ENCODE data around the gene CDH23. TPM values are rescaled to one million over a fixed set of nuclear protein-coding genes. Genes with fewer than 3 reads are reported as not detected.

The CDH23 gene
- total RNA-seq, 2 experiments from 2014 or later = 4.6 to 5.2 TPM

DNA sequence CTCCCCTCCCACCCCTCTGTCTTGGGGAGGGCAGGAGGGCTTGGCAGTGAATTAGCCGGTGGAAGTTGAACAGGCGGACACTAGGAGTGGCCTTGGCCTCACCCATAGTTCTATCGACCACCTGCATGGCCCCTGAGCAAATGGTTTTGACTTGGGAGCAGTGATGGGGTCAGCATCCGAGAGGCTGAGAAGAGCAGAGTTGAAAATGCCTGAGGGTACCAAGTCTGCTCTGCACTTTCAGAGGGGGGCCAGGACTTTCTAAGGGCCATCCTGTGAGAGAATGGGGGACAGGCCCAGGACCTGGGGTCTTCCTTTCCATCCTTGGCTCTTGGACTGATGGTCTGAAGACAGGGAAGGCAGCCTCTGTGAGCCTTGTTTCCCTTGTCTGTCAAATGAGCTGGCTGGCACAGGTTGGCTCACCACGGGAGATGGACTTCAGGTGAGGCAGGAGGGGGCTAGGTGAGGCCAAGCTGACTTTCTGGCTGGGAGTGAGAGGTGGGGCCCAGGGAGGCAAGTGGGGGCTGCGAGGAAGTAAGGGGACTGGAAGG, 29.4 kb downstream of the CDH23 start:
- H3K27ac Mint-ChIP-seq = no peak overlapping the region
- intact Hi-C loops (cut with DNase I, micrococcal nuclease) = no loop called here
- no peaks in the 10 kb centered on the region for H3K4me1 ChIP-seq (ENCODE audit: insufficient read depth, low read length)
- DNase-seq (peak in 1 of 14 experiments; percentile 8), ATAC-seq (ENCODE audit: poor library complexity) (no peak)
- H3K36me3 ChIP-seq (ENCODE audit: insufficient read depth, low read length) = no peaks in the 10 kb centered on the region
- no peaks in the 10 kb centered on the region for H3K4me1 Mint-ChIP-seq (ENCODE audit: low read depth)
- H3K27me3 Mint-ChIP-seq = peaks cover 30% of the 10 kb centered on the region
- TF ChIP-seq CTCF (IDR thresholded peaks at IDR 0.05) = no peak
- H3K4me3 Mint-ChIP-seq = no peak overlapping the region
- H3K4me3 ChIP-seq (ENCODE audit: low read length) = no peak overlapping the region
- CTCF ChIA-PET = no interaction called here
- no peaks in the 10 kb centered on the region for H3K9me3 Mint-ChIP-seq
- H3K27ac ChIP-seq (ENCODE audit: low read depth in 1 of 2, low read length in 2 of 2) = no peak overlapping the region
- POLR2A ChIA-PET = no interaction called here
- H3K9me3 ChIP-seq (ENCODE audit: control insufficient read depth in 1 of 2, insufficient read depth in 1 of 2, low read length in 2 of 2) = peaks cover 0 to under 1% of the 10 kb centered on the region in 2 experiments
- peaks cover under 1 to 2% of the 10 kb centered on the region in 2 experiments for H3K27me3 ChIP-seq (ENCODE audit: control insufficient read depth in 1 of 2, insufficient read depth in 2 of 2, low read length in 2 of 2)
- H3K36me3 Mint-ChIP-seq (ENCODE audit: low read depth) = no peaks in the 10 kb centered on the region

- no peak for TF ChIP-seq CTCF (IDR thresholded peaks at IDR 0.05)
- H3K27me3 ChIP-seq (ENCODE audit: control insufficient read depth in 1 of 2, insufficient read depth in 2 of 2, low read length in 2 of 2) = peaks cover 0 to 2% of the 10 kb centered on the region in 2 experiments
- no peak overlapping the region for H3K27ac ChIP-seq (ENCODE audit: low read depth in 1 of 2, low read length in 2 of 2)
- no peak for DNase-seq
- CTCF ChIA-PET = no interaction called here
- no peak overlapping the region for H3K27ac Mint-ChIP-seq
- ATAC-seq (ENCODE audit: poor library complexity) = no peak
- POLR2A ChIA-PET = no interaction called here
- H3K27me3 Mint-ChIP-seq = peaks cover 33% of the 10 kb centered on the region
- no peaks in the 10 kb centered on the region for H3K4me1 Mint-ChIP-seq (ENCODE audit: low read depth)
- H3K36me3 ChIP-seq (ENCODE audit: insufficient read depth, low read length) = no peaks in the 10 kb centered on the region
- no peak overlapping the region for H3K4me3 ChIP-seq (ENCODE audit: low read length)
- no peak overlapping the region for H3K4me3 Mint-ChIP-seq
- H3K9me3 ChIP-seq (ENCODE audit: control insufficient read depth in 1 of 2, insufficient read depth in 1 of 2, low read length in 2 of 2) = no peaks in the 10 kb centered on the region
- H3K9me3 Mint-ChIP-seq = no peaks in the 10 kb centered on the region
- intact Hi-C loops (cut with DNase I, micrococcal nuclease) = no loop called here
- no peaks in the 10 kb centered on the region for H3K4me1 ChIP-seq (ENCODE audit: insufficient read depth, low read length)
- no peaks in the 10 kb centered on the region for H3K36me3 Mint-ChIP-seq (ENCODE audit: low read depth)
Measured at GRCh38 chr10:71427246-71427645, 30.5 kb downstream of the CDH23 start.

DNA sequence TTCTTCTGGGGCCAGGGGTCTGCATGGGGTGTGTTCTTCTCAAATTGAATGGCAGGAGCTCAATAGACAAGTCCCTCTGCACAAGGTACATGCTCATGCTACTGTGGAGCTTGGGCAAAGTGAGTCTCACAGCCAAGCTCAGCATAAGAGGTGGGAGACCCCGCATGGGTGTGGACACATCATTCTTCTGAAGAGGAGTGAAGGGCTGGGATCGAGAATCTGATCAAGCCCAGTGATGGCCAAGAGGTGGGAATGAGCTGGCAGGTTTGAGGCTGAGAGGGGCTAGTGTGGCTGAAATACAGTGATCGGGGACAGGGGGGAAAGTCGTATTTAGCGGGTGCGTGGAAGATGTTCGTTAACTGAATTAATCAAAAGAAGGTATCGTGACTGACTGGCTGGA, 32.6 kb downstream of the CDH23 start:
- TF ChIP-seq CTCF (IDR thresholded peaks at IDR 0.05) = no peak
- H3K36me3 ChIP-seq (ENCODE audit: insufficient read depth, low read length) = no peaks in the 10 kb centered on the region
- no peak overlapping the region for H3K27ac Mint-ChIP-seq
- H3K9me3 ChIP-seq (ENCODE audit: control insufficient read depth in 1 of 2, insufficient read depth in 1 of 2, low read length in 2 of 2) = no peaks in the 10 kb centered on the region
- POLR2A ChIA-PET = no interaction called here
- no peak overlapping the region for H3K4me3 Mint-ChIP-seq
- no peaks in the 10 kb centered on the region for H3K4me1 ChIP-seq (ENCODE audit: insufficient read depth, low read length)
- H3K9me3 Mint-ChIP-seq = no peaks in the 10 kb centered on the region
- no peaks in the 10 kb centered on the region for H3K27me3 ChIP-seq (ENCODE audit: control insufficient read depth in 1 of 2, insufficient read depth in 2 of 2, low read length in 2 of 2)
- no peak overlapping the region for H3K27ac ChIP-seq (ENCODE audit: low read depth in 1 of 2, low read length in 2 of 2)
- intact Hi-C loops (cut with DNase I, micrococcal nuclease) = no loop called here
- H3K4me3 ChIP-seq (ENCODE audit: low read length) = no peak overlapping the region
- DNase-seq (peak in 1 of 14 experiments; percentile 10), ATAC-seq (ENCODE audit: poor library complexity) (no peak)
- no peaks in the 10 kb centered on the region for H3K4me1 Mint-ChIP-seq (ENCODE audit: low read depth)
- CTCF ChIA-PET = no interaction called here
- no peaks in the 10 kb centered on the region for H3K36me3 Mint-ChIP-seq (ENCODE audit: low read depth)
- H3K27me3 Mint-ChIP-seq = peaks cover 22% of the 10 kb centered on the region
